Measurements from ENCODE around the gene ABO.
"Not testable (repeated sequence)": the region's sequence is repeated elsewhere in the genome, so short reads cannot be mapped to it uniquely, and the experiment has no call there.

ABO gene

GRCh38 chr9:133238851-133239532 lies 36.0 kb downstream of the ABO start:
- peak overlapping the region; percentile 14; the same call in 1 of the 2 replicates for H3K4me3 ChIP-seq (ENCODE audit: low read depth, low read length)
- TF ChIP-seq CTCF (IDR thresholded peaks at IDR 0.05; ENCODE audit: low read depth, low read length) = peak; percentile 39

- peak overlapping the region; percentile 14; the same call in 1 of the 2 replicates for H3K4me3 ChIP-seq (ENCODE audit: low read depth, low read length)
- no peak for TF ChIP-seq CTCF (IDR thresholded peaks at IDR 0.05; ENCODE audit: low read depth, low read length)
Observed at GRCh38 chr9:133238272-133238850, 36.6 kb downstream of the ABO start.

- no peak for TF ChIP-seq CTCF (IDR thresholded peaks at IDR 0.05; ENCODE audit: low read depth, low read length)
Observed at GRCh38 chr9:133237035-133237731, 37.8 kb downstream of the ABO start.

GRCh38 chr9:133236291-133237034 lies 38.5 kb downstream of the ABO start:
- not testable (repeated sequence) for H3K4me3 ChIP-seq (ENCODE audit: low read depth, low read length)

More at GRCh38 chr9:133237035-133237731, 37.8 kb downstream of the ABO start:
- H3K4me3 ChIP-seq (ENCODE audit: low read depth, low read length) = no peak overlapping the region

- no peak for TF ChIP-seq CTCF (IDR thresholded peaks at IDR 0.05; ENCODE audit: low read depth, low read length)
- H3K4me3 ChIP-seq (ENCODE audit: low read depth, low read length) = no peak overlapping the region
Observed at GRCh38 chr9:133235549-133236222, 39.3 kb downstream of the ABO start.

GRCh38 chr9:133234577-133235322 lies 40.3 kb downstream of the ABO start:
- no peak for TF ChIP-seq CTCF (IDR thresholded peaks at IDR 0.05; ENCODE audit: low read depth, low read length)
- H3K4me3 ChIP-seq (ENCODE audit: low read depth, low read length) = no peak overlapping the region

All from WI38 (cell line).